PC-9 (cell line): Measurements from ENCODE around the gene TMCO6. TPM values are rescaled to one million over a fixed set of nuclear protein-coding genes. Genes with fewer than 3 reads are reported as not detected.
"Not testable (repeated sequence)": the region's sequence is repeated elsewhere in the genome, so short reads cannot be mapped to it uniquely, and the experiment has no call there.

ENCODE experiments used
- BruUV-seq: library from RNA; stranded (reverse); fragments of 400-500 nt; replicated peaks from 2 replicates; lab custom pipeline; 2021; lab: Mats Ljungman, UMichigan
- CTCF ChIA-PET: fragments of 300-600 bp; sonication (Branson Sonifier 250); formaldehyde crosslinking; loops from one replicate; lab custom pipeline; 2022; ENCODE audit warnings: antibody characterized with exemption; lab: Charles Lee
- POLR2A ChIA-PET: fragments of 300-600 bp; sonication (Branson Sonifier 250); formaldehyde crosslinking; loops from one replicate; lab custom pipeline; 2022; ENCODE audit warnings: antibody characterized with exemption; ENCODE audit not compliant: unreplicated experiment; lab: Charles Lee
- DNase-seq, 2 experiments: peaks; one replicate each; pipeline versions ENCODE4 v3.0.0 to v3.0.0-alpha.2; 2015 to 2022; ENCODE audit warnings: mixed read lengths in 1 of 2
- H2AFZ ChIP-seq: fragments of 200-600 bp; sonication (generic); 2 replicates; pipeline ENCODE4 v1.8.1; 2017; ENCODE audit warnings: antibody characterized with exemption
- H3F3A ChIP-seq: fragments of 200-600 bp; sonication (generic); 2 replicates; pipeline ENCODE4 v1.8.1; 2017; ENCODE audit warnings: antibody characterized with exemption, mild to moderate bottlenecking, low read depth; ENCODE audit not compliant: insufficient read depth
- H3K27ac ChIP-seq: fragments of 200-600 bp; sonication (generic); 2 replicates; pipeline ENCODE4 v1.6.1; 2016; ENCODE audit warnings: mixed run types
- H3K27me3 ChIP-seq: fragments of 200-600 bp; sonication (generic); 2 replicates; pipeline ENCODE4 v1.6.1; 2016; ENCODE audit warnings: low read depth, mixed run types; ENCODE audit not compliant: insufficient read depth
- H3K36me3 ChIP-seq: fragments of 200-600 bp; sonication (generic); 2 replicates; pipeline ENCODE4 v1.6.1; 2016; ENCODE audit warnings: low read depth, mixed run types
- H3K4me1 ChIP-seq: fragments of 200-600 bp; sonication (generic); replicated peaks from 2 replicates; pipeline ENCODE4 v1.6.1; 2016; ENCODE audit warnings: mixed run types; ENCODE audit not compliant: insufficient read depth
- H3K4me2 ChIP-seq: fragments of 200-600 bp; sonication (generic); 2 replicates; pipeline ENCODE4 v1.6.1; 2017; ENCODE audit warnings: mixed run types
- H3K4me3 ChIP-seq: fragments of 200-600 bp; sonication (generic); 2 replicates; pipeline ENCODE4 v1.6.1; 2016; ENCODE audit warnings: mixed run types
- H3K79me2 ChIP-seq: fragments of 200-600 bp; sonication (generic); 2 replicates; pipeline ENCODE4 v1.6.1; 2017; ENCODE audit warnings: low read depth, mixed run types
- H3K9me2 ChIP-seq: fragments of 200-600 bp; sonication (generic); 2 replicates; pipeline ENCODE4 v1.8.1; 2017; ENCODE audit warnings: mild to moderate bottlenecking; ENCODE audit not compliant: insufficient read depth
- H3K9me3 ChIP-seq: fragments of 200-600 bp; sonication (generic); 2 replicates; pipeline ENCODE4 v1.8.1; 2016; ENCODE audit warnings: low read depth; ENCODE audit not compliant: insufficient read depth
- H4K20me1 ChIP-seq: fragments of 200-600 bp; sonication (generic); 2 replicates; pipeline ENCODE4 v1.8.1; 2017; ENCODE audit not compliant: insufficient read depth
- EZH2 ChIP-seq: fragments of 200-600 bp; sonication (generic); IDR thresholded peaks from 2 replicates; pipeline ENCODE4 v1.8.0; 2017; ENCODE audit warnings: antibody characterized with exemption, low read depth
- intact Hi-C: fragments of 100-400 bp; cut with micrococcal nuclease; formaldehyde crosslinking; loops from one replicate; pipeline ENCODE4 v1.10.0; 2022; ENCODE audit not compliant: unreplicated experiment
- total RNA-seq: library from RNA; stranded (reverse); gene quantifications from 2 replicates; pipeline ENCODE4 v1.2.3, GENCODE V29; 2021
- TF ChIP-seq, protein P1 (sequence below): fragments of 200-600 bp; sonication (generic); conservative IDR thresholded peaks from 2 replicates; pipeline ENCODE4 v1.6.1; 2017; ENCODE audit warnings: mixed run types, antibody characterized with exemption, mild to moderate bottlenecking, moderate library complexity

The TMCO6 gene
- total RNA-seq, 1 experiment from 2014 or later: 12.1 TPM

DNA sequence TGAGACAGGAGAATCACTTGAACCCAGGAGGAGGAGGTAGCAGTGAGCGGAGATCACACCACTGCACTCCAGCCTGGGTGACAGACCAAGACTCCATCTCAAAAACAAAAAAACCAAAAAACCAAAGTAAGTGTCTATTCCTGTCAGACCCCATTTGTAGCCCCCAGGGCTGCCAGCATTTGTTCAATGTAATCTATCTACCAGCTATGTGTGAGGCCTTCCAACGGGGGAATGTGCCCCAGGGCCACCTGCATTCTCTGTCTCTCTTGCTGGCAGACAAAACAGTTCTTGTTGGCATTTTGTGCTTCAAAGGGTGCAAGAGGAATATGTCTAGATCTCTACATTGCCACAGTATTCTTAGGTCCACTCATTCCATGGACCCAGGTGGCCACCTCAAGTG, 40.4 kb upstream of the TMCO6 start:
- no peak overlapping the region for H3K27ac ChIP-seq
- H3K9me3 ChIP-seq: peaks cover 6% of the 10 kb centered on the region; the same call in 1 of the 2 replicates
- H3K36me3 ChIP-seq: no peaks in the 10 kb centered on the region
- no peaks in the 10 kb centered on the region for H3K79me2 ChIP-seq
- no peak for DNase-seq
- TF ChIP-seq, protein P1, sequence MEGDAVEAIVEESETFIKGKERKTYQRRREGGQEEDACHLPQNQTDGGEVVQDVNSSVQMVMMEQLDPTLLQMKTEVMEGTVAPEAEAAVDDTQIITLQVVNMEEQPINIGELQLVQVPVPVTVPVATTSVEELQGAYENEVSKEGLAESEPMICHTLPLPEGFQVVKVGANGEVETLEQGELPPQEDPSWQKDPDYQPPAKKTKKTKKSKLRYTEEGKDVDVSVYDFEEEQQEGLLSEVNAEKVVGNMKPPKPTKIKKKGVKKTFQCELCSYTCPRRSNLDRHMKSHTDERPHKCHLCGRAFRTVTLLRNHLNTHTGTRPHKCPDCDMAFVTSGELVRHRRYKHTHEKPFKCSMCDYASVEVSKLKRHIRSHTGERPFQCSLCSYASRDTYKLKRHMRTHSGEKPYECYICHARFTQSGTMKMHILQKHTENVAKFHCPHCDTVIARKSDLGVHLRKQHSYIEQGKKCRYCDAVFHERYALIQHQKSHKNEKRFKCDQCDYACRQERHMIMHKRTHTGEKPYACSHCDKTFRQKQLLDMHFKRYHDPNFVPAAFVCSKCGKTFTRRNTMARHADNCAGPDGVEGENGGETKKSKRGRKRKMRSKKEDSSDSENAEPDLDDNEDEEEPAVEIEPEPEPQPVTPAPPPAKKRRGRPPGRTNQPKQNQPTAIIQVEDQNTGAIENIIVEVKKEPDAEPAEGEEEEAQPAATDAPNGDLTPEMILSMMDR: no peak
- TF ChIP-seq EZH2: no peak
- H3F3A ChIP-seq: no peaks in the 10 kb centered on the region
- no peaks in the 10 kb centered on the region for H4K20me1 ChIP-seq
- H3K27me3 ChIP-seq: no peaks in the 10 kb centered on the region
- ChIA-PET POLR2A (no interaction called here), CTCF (no interaction called here)
- BruUV-seq: no TSS peak
- H3K4me3 ChIP-seq: no peak overlapping the region
- intact Hi-C loops: no loop called here
- no peak overlapping the region for H3K4me2 ChIP-seq
- no peaks in the 10 kb centered on the region for H3K9me2 ChIP-seq
- H2AFZ ChIP-seq: no peak overlapping the region
- H3K4me1 ChIP-seq: peaks cover 7% of the 10 kb centered on the region; the same call in 1 of the 2 replicates

- H3K27me3 ChIP-seq: no peaks in the 10 kb centered on the region
- no TSS peak for BruUV-seq
- no peak overlapping the region for H2AFZ ChIP-seq
- no peak overlapping the region for H3K27ac ChIP-seq
- no peaks in the 10 kb centered on the region for H3K79me2 ChIP-seq
- ChIA-PET CTCF (no interaction called here), POLR2A (no interaction called here)
- peaks cover 6% of the 10 kb centered on the region; the same call in 1 of the 2 replicates for H3K9me3 ChIP-seq
- peaks cover 7% of the 10 kb centered on the region; the same call in 1 of the 2 replicates for H3K4me1 ChIP-seq
- DNase-seq: no peak
- H3K36me3 ChIP-seq: no peaks in the 10 kb centered on the region
- TF ChIP-seq, protein P1: no peak
- TF ChIP-seq EZH2: no peak
- no peaks in the 10 kb centered on the region for H4K20me1 ChIP-seq
- H3K4me3 ChIP-seq: no peak overlapping the region
- no peaks in the 10 kb centered on the region for H3K9me2 ChIP-seq
- intact Hi-C loops: no loop called here
- no peak overlapping the region for H3K4me2 ChIP-seq
- H3F3A ChIP-seq: no peaks in the 10 kb centered on the region
Measured at GRCh38 chr5:140600096-140600495, 39.2 kb upstream of the TMCO6 start.

DNA sequence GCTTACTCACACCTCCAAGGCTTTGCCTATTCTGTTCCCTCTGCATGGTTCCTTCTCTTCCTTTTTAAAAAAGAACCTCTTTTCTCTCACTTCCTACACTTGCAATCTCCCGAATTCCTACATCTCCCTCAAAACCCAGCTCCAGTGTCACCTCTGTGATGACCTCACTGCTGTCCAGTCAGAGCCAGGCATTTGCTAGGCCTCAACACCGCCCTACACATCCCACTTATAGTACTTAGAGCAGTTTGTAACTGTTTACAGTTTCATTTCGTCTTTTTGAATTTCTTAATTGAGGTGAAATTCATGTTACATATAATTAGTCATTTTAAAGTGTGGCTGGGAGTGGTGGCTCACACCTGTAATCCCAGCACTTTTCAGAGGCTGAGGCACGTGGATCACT, 37.1 kb upstream of the TMCO6 start:
- peak overlapping the region; percentile 63; the same call in 1 of the 2 replicates for H3K27ac ChIP-seq
- intact Hi-C loops: no loop called here
- H3K9me3 ChIP-seq: peaks cover 6% of the 10 kb centered on the region; the same call in 1 of the 2 replicates
- peaks cover 9% of the 10 kb centered on the region for H3K4me1 ChIP-seq
- no peak overlapping the region for H3K4me3 ChIP-seq
- 0 out of 2 replicates have a peak overlapping the region, but pooled peaks have one; percentile 43 for H2AFZ ChIP-seq
- H3K9me2 ChIP-seq: no peaks in the 10 kb centered on the region
- no peak overlapping the region for H3K4me2 ChIP-seq
- H4K20me1 ChIP-seq: no peaks in the 10 kb centered on the region
- no peak for DNase-seq
- H3F3A ChIP-seq: no peaks in the 10 kb centered on the region
- no peaks in the 10 kb centered on the region for H3K36me3 ChIP-seq
- no TSS peak for BruUV-seq
- POLR2A ChIA-PET: no interaction called here
- H3K79me2 ChIP-seq: no peaks in the 10 kb centered on the region
- H3K27me3 ChIP-seq: no peaks in the 10 kb centered on the region
- TF ChIP-seq, protein P1: no peak
- TF ChIP-seq EZH2: no peak
- CTCF ChIA-PET: no interaction called here

- H3K27me3 ChIP-seq, H3F3A ChIP-seq, H3K9me2 ChIP-seq, H3K27ac ChIP-seq, BruUV-seq, H3K9me3 ChIP-seq, H3K4me3 ChIP-seq, POLR2A ChIA-PET, intact Hi-C loops, H3K36me3 ChIP-seq, DNase-seq, H3K79me2 ChIP-seq, H2AFZ ChIP-seq, H3K4me2 ChIP-seq, CTCF ChIA-PET, H4K20me1 ChIP-seq: not testable (repeated sequence)
- peaks cover 11% of the 10 kb centered on the region for H3K4me1 ChIP-seq
Measured at GRCh38 chr5:140603446-140603698, 35.9 kb upstream of the TMCO6 start.
